Measurements from ENCODE around the gene PPP1CB.

DNA sequence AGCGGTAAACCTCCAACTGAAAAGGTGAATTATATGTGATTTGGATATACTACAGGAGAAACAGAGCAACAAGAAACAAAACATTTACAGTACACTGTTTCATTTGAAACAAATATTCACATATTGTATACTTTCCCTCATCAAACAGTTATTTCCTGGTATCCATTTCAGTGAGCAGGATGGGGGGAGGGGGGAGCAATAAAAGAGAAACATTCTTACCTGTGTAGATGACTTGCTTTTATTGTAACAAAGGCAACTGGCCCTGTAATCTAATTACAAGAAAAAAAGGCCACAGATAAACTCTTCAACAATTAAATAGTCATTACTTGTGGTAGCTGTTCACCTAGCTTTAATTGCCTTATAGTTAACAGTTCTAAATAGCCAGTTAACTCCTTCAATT, 3.9 kb upstream of the PPP1CB start:
- TF ChIP-seq, protein P1, sequence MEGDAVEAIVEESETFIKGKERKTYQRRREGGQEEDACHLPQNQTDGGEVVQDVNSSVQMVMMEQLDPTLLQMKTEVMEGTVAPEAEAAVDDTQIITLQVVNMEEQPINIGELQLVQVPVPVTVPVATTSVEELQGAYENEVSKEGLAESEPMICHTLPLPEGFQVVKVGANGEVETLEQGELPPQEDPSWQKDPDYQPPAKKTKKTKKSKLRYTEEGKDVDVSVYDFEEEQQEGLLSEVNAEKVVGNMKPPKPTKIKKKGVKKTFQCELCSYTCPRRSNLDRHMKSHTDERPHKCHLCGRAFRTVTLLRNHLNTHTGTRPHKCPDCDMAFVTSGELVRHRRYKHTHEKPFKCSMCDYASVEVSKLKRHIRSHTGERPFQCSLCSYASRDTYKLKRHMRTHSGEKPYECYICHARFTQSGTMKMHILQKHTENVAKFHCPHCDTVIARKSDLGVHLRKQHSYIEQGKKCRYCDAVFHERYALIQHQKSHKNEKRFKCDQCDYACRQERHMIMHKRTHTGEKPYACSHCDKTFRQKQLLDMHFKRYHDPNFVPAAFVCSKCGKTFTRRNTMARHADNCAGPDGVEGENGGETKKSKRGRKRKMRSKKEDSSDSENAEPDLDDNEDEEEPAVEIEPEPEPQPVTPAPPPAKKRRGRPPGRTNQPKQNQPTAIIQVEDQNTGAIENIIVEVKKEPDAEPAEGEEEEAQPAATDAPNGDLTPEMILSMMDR (IDR thresholded peaks at IDR 0.05), result no peak
- TF ChIP-seq POLR2A (IDR thresholded peaks at IDR 0.05), result no peak

Measured in esophagus squamous epithelium (tissue), 4 donors.